Adrenal gland (tissue), 5 donors: ENCODE data around the gene MATN3.

Experiments used
- POLR2A ChIP-seq, 2 donors: fragments of 450-650 bp; IDR thresholded peaks; one replicate each; pipeline ENCODE4 v1.6.1; 2017; ENCODE audit warnings: antibody characterized with exemption in 2 of 2, mild to moderate bottlenecking in 2 of 2, moderate library complexity in 1 of 2
- TF ChIP-seq, protein P1 (sequence below), 6 experiments: fragments of 450-650 bp in 4 of 6; fragments of 200-600 bp in 2 of 6; sonication (generic) in 1 of 6; IDR thresholded peaks; 1 replicate in 5 of 6; 2 replicates in 1 of 6; pipeline versions ENCODE4 v1.5.1 to v1.8.0; 2016 to 2021; ENCODE audit warnings: antibody characterized with exemption in 6 of 6, mild to moderate bottlenecking in 2 of 6, moderate library complexity in 1 of 6
- donor health status: DM: no; HTN: no; CAD: no.

DNA sequence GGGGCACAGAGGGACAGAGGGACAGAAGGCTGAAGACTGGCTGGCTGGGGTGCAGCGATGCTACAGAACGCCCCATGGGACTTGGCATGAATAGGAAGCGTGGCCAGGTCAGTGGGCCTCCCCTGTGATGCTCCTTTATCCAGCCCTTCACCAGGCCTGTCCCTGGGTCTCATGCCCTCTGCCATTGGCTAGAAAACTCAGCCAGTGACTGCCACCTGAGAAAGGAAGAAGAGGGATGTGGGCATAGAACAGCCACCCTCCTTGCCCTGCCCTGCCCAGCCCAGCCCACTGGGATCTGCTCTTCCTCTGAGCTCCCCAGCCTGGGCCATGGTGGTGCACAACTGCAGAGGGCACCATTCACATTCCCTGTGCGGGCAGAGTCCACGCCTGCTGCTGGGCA is 49.5 kb upstream of the MATN3 start:
- TF ChIP-seq POLR2A (IDR thresholded peaks at IDR 0.05) = no peak
- TF ChIP-seq, protein P1, sequence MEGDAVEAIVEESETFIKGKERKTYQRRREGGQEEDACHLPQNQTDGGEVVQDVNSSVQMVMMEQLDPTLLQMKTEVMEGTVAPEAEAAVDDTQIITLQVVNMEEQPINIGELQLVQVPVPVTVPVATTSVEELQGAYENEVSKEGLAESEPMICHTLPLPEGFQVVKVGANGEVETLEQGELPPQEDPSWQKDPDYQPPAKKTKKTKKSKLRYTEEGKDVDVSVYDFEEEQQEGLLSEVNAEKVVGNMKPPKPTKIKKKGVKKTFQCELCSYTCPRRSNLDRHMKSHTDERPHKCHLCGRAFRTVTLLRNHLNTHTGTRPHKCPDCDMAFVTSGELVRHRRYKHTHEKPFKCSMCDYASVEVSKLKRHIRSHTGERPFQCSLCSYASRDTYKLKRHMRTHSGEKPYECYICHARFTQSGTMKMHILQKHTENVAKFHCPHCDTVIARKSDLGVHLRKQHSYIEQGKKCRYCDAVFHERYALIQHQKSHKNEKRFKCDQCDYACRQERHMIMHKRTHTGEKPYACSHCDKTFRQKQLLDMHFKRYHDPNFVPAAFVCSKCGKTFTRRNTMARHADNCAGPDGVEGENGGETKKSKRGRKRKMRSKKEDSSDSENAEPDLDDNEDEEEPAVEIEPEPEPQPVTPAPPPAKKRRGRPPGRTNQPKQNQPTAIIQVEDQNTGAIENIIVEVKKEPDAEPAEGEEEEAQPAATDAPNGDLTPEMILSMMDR (IDR thresholded peaks at IDR 0.05) = no peak
